Testis (tissue), 3 donors: ENCODE measurements around the gene FOSB. TPM values are rescaled to one million over a fixed set of nuclear protein-coding genes. Genes with fewer than 3 reads are reported as not detected.

ENCODE experiments used
- DNase-seq: peaks from one replicate; pipeline ENCODE4 v3.0.0-alpha.2; 2019
- H3K27ac ChIP-seq, 2 donors: fragments of 200-600 bp; sonication (generic); one replicate each; pipeline ENCODE4 v1.5.1; 2019
- H3K27me3 ChIP-seq: fragments of 200-600 bp; sonication (generic); one replicate; pipeline ENCODE4 v1.5.1; 2019
- H3K36me3 ChIP-seq: fragments of 200-600 bp; sonication (generic); one replicate; pipeline ENCODE4 v1.5.1; 2017; ENCODE audit warnings: low read depth; ENCODE audit errors: missing control alignments
- H3K4me1 ChIP-seq: fragments of 200-600 bp; sonication (generic); one replicate; pipeline ENCODE4 v1.5.1; 2019
- H3K4me3 ChIP-seq, 2 donors: fragments of 200-600 bp; sonication (generic); one replicate each; pipeline ENCODE4 v1.5.1; 2017 to 2019
- H3K9me3 ChIP-seq: fragments of 200-600 bp; sonication (generic); one replicate; pipeline ENCODE4 v1.5.1; 2017
- CTCF ChIP-seq, 3 experiments: fragments of 450-650 bp in 2 of 3; fragments of 200-600 bp in 1 of 3; sonication (generic) in 1 of 3; IDR thresholded peaks; one replicate each; pipeline ENCODE4 v1.5.1; 2016 to 2019; ENCODE audit warnings: antibody characterized with exemption in 3 of 3, mild to moderate bottlenecking in 2 of 3, moderate library complexity in 1 of 3
- POLR2A ChIP-seq: fragments of 450-650 bp; IDR thresholded peaks from one replicate; pipeline ENCODE4 v1.6.1; 2017; ENCODE audit warnings: antibody characterized with exemption, mild to moderate bottlenecking, moderate library complexity
- WGBS, 2 donors: methylation state at CpG; one replicate each; pipeline ENCODE4 v1.1.5; 2018; 5-methylcytosine and 5-hydroxymethylcytosine counted together
- intact Hi-C: fragments of 100-400 bp; cut with DNase I; formaldehyde crosslinking; loops from one replicate; pipeline ENCODE4 v1.15.1; 2023; ENCODE audit warnings: low total_unique reads
- polyA plus RNA-seq: library from polyadenylated mRNA; stranded (reverse); fragments of 350-450 nt; fragmentation: Illumina TruSeq; extraction: RNeasy Lipid Tissue Mini Kit (QIAGEN cat#74804); gene quantifications from one replicate; pipeline ENCODE4 v1.2.3, GENCODE V29; 2014; ENCODE audit warnings: low read depth, low replicate concordance; ENCODE audit not compliant: insufficient read depth
- total RNA-seq, 2 donors: library from RNA; depleted of rRNA; stranded (reverse); fragments of >200 nt; gene quantifications; one replicate each; pipeline ENCODE4 v1.2.3, GENCODE V29; 2016

Gene FOSB
- total and polyA plus RNA-seq, 3 donors from 2014 or later = 1.2 to 22.7 (median 3.9) TPM

DNA sequence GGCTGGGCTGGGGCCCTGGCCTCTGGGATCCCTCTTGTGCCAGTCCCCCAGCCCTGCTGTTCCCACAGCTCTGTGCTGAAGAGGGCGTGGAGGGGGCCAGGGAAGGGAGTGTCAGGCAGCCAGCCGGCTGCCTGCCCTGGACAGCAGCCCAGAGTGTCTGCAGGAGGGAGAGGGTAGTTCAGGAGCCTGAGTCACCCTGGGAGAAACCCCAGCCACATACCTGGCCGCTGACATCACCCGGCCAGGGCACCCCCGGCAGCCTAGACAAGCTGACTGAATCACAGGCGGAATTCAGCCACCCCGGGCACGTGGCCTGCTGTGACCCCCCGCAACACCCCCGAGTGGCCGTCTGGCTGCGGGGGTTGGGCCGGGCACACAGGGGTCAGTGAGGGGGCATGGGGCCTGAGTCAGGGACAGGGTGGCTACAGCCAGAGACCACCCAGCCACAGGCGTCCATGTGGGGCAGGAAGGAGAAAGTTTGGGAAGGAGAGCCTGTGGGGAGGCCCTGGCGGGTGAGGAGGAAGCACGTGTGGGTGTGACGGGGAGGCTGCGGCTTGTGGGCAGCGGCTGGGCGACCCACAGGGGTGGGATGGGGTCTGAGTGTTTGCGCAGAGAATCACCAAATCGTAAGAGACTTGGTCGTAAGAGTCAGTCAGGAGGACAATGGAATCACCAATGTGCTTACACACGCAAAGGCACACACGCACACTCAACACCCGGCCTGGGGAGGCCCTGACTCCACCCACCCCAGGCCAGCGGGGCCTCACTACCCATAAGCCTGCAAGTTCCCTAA is 11.9 kb upstream of the FOSB start:
- 46 to 58% methylated on average over 22 to 24 of the region's 27 CpGs for WGBS, 2 donors
- no peaks in the 10 kb centered on the region for H3K27me3 ChIP-seq
- no peaks in the 10 kb centered on the region for H3K36me3 ChIP-seq
- H3K4me3 ChIP-seq = no peak overlapping the region
- no peaks in the 10 kb centered on the region for H3K9me3 ChIP-seq
- intact Hi-C loops = no loop called here
- H3K4me1 ChIP-seq = peaks cover 16% of the 10 kb centered on the region
- TF ChIP-seq CTCF (IDR thresholded peaks at IDR 0.05) (no peak), POLR2A (no peak)
- peak overlapping the region in 1 of 2 donors; percentile 11 for H3K27ac ChIP-seq
- peak; percentile 81 for DNase-seq

- no peak overlapping the region for H3K27ac ChIP-seq
- no peaks in the 10 kb centered on the region for H3K27me3 ChIP-seq
- intact Hi-C loops = no loop called here
- H3K9me3 ChIP-seq = no peaks in the 10 kb centered on the region
- H3K4me3 ChIP-seq = no peak overlapping the region
- DNase-seq = no peak
- TF ChIP-seq CTCF (IDR thresholded peaks at IDR 0.05) (no peak), POLR2A (no peak)
- WGBS, 2 donors = 53 to 66% methylated on average over 2 of the region's 2 CpGs
- no peaks in the 10 kb centered on the region for H3K36me3 ChIP-seq
- peaks cover 12% of the 10 kb centered on the region for H3K4me1 ChIP-seq
Observed at GRCh38 chr19:45456500-45456815, 11.3 kb upstream of the FOSB start.

DNA sequence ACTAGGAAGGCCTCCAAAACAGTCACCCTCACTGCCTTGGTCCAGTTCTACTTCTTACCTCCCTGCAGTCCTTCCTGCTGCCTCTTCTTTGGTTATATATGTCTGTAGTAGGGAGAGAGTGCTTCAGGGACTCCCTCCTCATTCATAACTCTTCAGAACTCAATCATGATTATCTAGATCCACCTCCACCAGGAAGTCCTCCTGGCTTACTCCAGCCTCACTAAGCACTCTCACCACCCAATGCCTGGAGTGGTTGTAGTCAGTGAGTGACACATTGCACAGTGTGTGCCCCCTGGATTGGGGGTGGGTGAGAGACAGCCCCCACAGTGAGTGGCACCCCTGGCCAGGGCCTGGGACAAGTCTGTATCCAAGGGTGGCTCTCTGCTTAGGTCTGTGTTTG is 10.0 kb upstream of the FOSB start:
- no peak for DNase-seq
- intact Hi-C loops = no loop called here
- Histone ChIP-seq H3K9me3 (no peaks in the 10 kb centered on the region), H3K4me3 (no peak overlapping the region), H3K4me1 (peaks cover 10% of the 10 kb centered on the region), H3K36me3 (no peaks in the 10 kb centered on the region), H3K27ac (no peak overlapping the region), H3K27me3 (no peaks in the 10 kb centered on the region)
- TF ChIP-seq CTCF (IDR thresholded peaks at IDR 0.05) (no peak), POLR2A (no peak)

DNA sequence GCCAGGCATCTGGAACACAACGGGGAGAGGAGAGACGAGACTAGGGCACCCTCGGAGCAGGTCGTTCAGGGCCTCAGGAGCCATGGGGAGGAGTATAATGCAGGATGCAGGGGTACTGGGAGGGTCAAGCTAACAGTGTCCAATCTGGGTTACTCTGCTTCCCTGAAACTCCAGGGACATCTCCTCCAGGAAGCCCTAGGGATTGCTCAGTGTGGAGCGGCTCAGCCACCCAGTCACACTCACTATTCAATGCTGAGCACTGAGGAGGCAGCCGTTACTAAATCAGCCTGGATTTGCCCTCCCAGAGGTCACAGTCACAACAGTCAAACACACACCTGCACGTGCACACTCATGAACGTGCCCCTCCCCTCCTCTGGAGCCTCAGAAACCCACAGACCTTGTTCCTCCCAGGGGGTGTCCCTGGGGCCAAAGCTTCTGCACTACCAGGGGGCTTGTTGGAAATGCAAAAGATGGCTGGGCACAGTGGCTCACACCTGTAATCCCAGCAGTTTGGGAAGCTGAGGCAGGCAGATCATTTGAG is 6.9 kb upstream of the FOSB start:
- Histone ChIP-seq H3K27ac (no peak overlapping the region), H3K4me1 (peaks cover 3% of the 10 kb centered on the region), H3K4me3 (no peak overlapping the region), H3K27me3 (no peaks in the 10 kb centered on the region), H3K36me3 (no peaks in the 10 kb centered on the region), H3K9me3 (no peaks in the 10 kb centered on the region)
- intact Hi-C loops = no loop called here
- no peak for DNase-seq
- 61 to 67% methylated on average over 6 to 8 of the region's 8 CpGs for WGBS, 2 donors
- TF ChIP-seq POLR2A = no peak
- no peak for TF ChIP-seq CTCF (IDR thresholded peaks at IDR 0.05)

DNA sequence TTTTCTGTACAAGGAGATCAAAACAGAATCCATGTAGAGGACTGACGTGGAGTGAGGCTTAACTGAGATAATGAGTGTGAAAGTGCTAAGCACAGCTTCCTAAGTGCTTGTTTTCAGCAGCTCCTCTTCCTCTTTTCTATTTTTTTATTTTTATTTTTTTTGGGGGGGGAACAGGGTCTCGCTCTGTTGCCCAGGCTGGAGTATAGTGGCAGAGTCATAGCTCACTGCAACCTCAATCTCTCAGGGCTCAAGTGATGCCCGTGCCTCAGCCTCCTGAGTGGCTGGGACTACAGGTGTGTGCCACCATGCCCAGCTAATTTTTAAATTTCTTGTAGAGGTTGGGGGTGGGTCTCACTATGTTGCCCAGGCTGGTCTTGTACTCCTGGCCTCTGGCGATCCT is 5.6 kb upstream of the FOSB start:
- H3K27me3 ChIP-seq = no peaks in the 10 kb centered on the region
- H3K27ac ChIP-seq = no peak overlapping the region
- intact Hi-C loops = no loop called here
- TF ChIP-seq POLR2A (no peak), CTCF (IDR thresholded peaks at IDR 0.05) (no peak)
- DNase-seq = no peak
- no peaks in the 10 kb centered on the region for H3K36me3 ChIP-seq
- no peaks in the 10 kb centered on the region for H3K4me1 ChIP-seq
- no peak overlapping the region for H3K4me3 ChIP-seq
- H3K9me3 ChIP-seq = no peaks in the 10 kb centered on the region
- WGBS, 2 donors = 76 to 78% methylated on average over 4 of the region's 4 CpGs
